HG03571 (cell line): ENCODE data around the gene INF2.
"Not testable (repeated sequence)": the region's sequence is repeated elsewhere in the genome, so short reads cannot be mapped to it uniquely, and the experiment has no call there.

Source experiments
- ATAC-seq: cut with Tn5 transposase; IDR thresholded peaks from one replicate; pipeline ENCODE4 v1.9.1; 2021; ENCODE audit not compliant: unreplicated experiment

INF2 gene

DNA sequence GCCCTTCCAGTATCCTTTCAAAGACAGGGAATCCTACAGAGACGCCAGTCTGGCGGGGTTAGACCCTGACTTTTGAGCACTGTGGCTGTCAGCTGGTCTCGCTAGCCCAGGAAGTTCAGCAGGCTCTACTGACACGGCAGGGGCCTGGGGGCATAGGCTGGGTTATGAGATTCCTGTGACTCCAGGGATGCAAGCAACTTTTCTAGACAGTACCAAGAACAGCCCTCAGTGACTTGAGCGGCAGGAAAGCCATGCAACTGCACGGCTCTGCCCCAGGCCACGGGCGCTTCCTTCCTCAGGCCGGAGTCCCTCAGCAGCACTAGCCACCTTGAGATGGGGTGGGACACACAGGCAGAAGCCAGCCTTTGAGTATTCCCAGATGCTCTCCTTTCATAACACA is 58.5 kb downstream of the INF2 start:
- ATAC-seq, result no peak

DNA sequence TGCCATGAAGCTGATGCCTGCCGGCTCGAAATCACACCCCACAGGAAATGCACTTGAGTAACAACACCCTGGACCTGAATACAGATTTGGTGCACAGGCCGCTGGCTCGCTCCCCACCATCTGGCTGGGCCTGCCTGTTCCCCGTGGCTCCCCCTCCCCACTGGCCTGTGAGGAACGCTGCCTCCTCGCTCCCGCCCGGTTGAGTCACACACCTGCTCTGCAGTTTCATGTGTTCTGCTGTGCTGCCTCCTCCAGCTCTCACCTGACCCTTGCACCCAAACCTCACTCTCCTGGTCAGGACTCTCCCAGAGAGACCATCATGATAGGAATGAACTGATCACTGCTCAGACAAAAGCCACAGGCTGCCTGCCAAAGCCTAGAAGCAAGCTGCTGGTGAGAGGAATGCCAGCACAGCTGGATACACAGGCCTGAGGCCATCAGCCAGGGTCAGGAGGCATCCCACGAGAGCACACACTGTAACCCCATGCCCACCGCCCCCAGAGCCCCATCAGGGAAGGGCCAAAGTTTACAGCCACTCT is 59.8 kb downstream of the INF2 start:
- no peak for ATAC-seq

DNA sequence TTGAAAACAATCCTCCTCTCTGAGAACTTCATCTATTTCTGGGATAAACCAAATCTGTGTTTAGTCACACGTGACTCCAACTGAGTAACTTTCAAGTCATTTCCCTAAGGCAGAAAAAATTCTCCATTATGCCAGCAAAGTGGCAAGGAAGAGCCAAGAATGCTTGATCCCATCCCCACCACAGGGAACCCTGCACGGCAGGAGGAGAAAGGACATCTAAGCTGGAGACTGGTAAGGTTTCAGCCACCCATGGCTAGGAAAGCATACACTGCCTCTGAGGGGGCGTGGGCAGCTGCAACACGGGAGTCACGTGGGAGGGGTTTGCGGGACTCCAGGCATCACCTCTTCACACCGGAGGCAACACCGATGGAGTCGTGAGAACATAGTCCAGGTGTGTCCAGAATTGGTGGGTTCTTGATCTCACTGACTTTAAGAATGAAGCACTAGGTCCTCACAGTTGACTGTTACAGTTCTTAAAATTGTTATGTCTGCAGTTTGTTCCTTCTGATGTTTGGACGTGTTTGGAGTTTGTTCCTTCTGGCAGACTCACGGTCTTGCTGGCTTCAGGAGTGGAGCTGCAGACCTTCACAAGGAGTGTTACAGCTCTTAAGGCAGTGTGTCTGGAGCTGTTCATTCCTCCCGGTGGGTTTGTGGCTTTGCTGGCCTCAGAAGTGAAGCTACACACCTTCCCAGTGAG is 60.8 kb downstream of the INF2 start:
- no peak for ATAC-seq

DNA sequence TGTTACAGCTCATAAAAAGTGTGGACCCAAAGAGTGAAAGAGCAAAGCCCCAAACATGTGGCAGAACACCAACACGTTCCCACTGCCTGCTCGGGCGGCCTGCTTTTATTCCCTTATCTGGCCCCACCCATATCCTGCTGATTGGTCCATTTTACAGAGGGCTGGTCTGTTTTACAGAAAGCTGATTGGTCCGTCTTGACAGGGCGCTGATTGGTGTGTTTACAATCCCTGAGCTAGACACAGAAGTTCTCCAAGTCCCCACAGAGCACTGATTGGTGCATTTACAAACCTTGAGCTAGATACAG is 61.3 kb downstream of the INF2 start:
- not testable (repeated sequence) for ATAC-seq

DNA sequence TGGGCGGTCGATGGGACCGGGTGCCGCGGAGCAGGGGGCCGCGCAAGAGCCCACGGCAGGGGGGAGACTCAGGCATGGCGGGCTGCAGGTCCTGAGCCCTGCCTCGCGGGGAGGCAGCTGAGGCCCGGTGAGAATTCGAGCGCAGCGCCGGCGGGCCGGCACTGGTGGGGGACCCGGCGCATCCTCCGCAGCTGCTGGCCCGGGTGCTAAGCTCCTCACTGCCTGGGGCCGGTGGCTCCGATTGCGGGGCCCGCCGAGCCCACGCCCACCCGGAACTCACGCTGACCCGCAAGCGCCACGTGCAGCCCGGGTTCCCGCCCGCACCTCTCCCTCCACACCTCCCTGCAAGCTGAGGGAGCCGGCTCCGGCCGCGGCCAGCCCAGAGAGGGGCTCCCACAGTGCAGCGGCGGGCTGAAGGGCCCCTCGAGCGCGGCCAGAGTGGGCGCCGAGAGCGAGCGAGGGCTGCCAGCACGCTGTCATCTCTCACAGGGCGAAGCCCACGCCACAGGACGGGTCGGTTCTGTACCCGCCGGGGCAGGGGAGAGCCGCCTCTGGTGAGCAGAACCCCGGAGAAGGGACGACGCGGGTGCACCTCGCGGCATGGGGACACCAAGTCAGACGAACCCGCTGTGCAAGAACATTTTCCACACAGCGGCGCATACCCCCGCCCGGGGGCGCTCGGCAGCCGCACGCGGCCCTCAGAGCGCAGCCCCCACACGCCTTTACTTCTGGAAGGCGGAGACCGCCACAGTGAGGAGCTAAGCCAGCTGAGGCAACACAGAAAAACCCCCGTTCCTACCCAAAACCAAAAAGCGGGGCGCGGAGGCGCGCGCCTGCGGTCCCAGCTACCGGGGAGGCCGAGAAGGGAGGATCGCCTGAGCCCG is 62.4 kb downstream of the INF2 start:
- no peak for ATAC-seq

DNA sequence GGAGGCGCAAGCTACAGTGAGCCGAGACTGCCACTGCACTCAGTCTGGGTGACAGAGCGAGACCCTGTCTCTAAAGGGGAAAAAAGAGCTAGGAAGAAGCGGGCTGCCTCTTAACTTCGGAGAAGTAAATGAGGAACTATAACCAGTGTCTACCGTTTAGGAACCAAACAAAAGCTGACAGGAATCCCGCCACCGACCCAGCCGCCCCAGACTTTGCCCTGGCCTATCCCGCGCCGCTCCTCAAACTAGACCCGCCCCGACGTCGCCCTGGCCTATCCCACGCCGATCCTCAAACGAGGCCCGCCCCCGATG is 63.0 kb downstream of the INF2 start:
- no peak for ATAC-seq

DNA sequence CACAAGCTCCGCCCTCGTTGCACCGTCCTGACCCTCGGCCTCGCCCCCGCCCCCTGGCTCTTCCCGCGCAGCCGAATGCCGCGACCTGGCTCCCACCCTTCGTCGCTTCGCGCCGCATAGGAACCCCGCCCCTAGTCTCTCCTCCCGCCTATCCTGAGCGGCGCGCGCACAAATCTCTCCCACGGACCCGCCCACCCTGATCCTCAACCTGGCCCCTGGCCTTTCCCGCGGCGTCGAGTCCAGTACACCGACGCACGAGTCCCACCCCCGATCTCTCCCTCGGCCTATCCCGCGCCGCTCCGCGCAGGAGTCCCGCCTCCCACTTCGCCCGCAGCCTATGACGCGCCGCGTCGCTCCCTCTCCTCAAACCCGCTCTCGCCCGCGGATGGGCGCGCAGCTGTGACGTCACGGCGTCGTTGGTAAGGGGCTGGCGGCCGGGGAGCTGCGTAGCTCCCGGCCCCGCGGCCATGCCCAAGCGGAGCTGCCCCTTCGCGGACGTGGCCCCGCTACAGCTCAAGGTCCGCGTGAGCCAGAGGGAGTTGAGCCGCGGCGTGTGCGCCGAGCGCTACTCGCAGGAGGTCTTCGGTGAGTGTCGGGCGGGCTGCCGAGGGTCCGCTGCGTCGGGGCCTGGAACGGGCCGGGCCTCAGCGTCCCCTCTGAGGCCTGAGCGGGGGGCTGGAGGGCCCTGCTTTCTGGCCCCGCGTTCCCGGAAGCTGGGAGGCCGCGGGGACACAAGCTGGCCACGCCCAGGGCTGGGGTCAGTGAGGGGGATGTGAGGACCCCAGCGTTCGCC is 63.5 kb downstream of the INF2 start, which contains the start of gene SIVA1:
Gene SIVA1 (plus strand): TSS at position 413 of the 793 bp plus-strand sequence. CDS start 55 bp downstream, at position 468.
- ATAC-seq, result peak; percentile 81

DNA sequence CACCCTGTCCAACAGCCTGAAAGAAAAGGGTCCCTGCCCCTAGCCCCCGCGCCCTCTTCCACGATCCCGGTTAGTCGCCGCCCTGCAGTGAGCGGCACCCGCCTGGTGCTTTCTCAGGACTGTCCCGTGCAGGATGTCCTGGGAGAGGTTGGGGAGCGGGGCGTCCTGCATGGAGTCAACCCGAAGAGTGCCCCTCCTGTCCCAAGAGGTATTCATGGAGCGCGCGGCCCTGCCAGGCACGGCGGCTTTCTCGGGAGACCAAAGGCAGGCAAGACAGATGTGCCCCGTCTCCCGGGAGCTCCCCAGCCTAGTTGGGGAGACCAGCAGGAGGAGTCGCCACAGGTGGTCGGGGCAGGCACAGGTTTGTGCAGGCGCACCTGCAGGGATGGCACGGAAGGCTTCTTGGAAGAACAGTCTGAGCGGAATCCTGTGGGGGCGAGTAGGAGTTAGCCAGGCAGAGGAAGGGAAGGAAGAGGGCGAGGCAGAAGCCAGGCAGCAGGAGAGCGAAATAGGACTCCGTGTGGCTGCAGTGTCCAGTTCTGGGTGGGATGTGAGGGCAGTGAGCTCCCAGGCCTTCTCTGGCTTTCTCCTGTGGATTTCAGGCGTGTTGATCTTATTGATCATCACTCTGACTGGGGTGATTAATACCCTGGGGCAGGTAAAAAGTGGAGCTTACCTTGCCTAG is 64.3 kb downstream of the INF2 start:
- no peak for ATAC-seq

DNA sequence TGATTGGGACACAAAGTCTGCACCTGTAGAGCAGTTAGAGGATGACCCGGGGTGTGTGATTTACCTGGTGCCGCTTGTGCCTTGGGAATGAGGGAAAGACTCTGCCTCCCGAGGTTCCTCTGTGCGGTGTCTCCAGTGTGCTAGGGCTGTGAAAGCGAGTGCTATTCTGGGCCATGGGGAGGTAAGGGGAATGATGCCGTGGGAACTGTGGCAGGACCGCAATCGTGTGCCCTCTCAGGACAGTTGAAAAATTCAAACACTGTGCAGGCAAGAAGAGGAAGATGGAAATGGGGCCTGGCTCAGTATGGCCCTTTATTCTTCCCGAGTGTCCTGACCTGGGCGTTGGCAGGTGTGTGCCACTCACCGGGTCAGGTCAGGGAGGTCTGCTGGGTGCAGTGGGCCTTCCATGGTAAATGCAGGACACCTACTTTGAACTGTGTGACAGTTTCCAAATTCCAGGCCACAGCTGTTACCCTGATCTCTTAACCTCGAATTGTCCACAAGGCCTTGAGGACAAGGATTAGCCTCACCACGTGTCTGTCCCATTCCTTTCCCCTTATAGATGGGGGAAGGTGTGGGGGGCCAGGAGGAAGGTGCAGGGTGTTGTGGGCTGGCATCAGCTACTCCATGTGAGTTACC is 64.9 kb downstream of the INF2 start:
- no peak for ATAC-seq

DNA sequence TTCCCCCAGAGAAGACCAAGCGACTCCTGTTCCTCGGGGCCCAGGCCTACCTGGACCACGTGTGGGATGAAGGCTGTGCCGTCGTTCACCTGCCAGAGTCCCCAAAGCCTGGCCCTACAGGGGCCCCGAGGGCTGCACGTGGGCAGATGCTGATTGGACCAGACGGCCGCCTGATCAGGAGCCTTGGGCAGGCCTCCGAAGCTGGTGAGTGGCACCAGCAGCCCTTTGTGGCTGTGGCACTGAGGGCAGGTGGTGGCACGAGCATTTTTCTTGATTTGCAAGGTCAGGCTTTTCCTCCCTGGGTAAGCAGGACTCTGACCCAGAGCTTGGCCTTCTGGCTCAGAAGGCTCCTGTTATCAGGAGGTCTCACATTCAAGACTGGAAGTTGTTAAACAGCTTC is 66.2 kb downstream of the INF2 start:
- no peak for ATAC-seq

DNA sequence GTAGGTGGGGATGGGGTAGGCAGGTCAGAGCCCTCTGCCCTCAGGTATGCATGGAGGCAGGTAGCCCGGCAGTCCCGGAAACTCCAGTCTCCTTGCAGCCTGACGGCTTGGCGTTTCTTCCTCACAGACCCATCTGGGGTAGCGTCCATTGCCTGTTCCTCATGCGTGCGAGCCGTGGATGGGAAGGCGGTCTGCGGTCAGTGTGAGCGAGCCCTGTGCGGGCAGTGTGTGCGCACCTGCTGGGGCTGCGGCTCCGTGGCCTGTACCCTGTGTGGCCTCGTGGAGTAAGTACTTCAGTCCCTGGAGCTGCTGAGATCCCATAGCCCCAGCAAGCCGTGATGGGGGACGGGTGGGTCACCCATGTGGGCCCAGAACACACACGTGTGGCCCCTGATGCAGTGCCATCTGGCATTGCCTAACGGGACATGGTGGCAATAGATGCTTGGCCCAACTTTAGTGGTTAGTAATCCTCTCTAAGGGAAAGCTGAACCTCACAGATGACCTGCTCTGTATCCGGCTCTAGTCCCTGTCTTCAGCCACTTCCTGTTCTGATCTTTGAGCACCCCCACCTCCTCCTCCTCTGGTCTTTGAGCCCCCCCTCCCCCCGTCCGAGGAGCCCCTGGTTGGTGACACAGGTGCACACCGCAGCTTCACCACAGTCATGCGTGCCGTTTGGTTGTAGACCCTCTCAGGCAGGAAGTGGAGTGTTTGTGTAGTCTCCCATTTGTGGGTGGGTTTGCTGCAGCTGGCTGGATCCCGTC is 67.2 kb downstream of the INF2 start:
- ATAC-seq, result no peak

DNA sequence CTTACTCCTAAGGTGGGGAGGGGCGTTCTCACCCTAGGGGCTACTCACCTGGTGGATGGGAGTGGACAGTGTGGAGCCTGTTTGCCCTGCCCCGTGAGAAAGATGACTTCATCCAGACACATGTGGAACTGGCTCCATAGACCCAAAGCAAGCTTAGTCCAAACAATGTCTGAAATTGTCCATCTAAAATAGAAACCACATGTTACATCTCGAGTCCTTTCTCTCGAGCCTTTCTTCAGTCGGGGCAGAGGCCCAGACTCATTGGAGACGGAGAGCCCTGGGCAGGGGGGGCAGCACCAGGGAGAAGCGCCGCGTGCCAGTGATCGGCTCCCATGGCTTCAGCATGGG is 67.8 kb downstream of the INF2 start:
- ATAC-seq, result no peak

DNA sequence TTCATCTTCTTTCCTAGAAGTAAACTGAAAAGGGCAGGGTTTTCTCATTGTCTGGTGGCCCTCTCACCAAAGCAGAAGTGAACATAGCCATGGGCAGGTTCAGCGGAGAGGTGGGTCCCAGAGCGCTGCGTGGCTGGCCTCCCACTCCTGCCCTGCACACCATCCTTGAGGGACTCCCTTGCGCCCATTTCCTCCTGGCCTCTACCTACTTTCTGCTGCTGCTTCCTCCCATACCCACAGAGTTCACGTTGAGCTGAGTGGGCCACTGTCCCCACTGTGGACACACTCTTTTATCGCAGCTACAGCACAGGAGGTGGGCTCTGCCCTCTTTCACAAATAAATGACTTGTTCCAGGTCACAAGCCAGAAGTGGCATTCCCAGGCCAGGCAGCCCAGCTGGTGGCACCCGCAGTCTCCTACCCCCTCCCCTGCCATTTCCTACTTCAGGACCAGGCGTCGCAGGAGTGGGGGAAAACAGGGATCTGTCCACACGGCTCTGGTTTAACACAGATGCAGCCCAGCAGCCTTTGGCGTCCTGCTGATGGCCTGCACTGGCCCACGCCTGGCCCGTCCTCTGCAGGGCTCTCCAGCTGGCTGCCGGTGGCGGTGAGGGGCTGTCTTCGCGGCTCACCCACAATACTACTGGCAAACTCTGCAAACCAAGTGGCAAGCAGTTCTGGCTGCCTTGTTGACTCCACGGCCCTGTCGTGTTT is 68.4 kb downstream of the INF2 start:
- no peak for ATAC-seq

DNA sequence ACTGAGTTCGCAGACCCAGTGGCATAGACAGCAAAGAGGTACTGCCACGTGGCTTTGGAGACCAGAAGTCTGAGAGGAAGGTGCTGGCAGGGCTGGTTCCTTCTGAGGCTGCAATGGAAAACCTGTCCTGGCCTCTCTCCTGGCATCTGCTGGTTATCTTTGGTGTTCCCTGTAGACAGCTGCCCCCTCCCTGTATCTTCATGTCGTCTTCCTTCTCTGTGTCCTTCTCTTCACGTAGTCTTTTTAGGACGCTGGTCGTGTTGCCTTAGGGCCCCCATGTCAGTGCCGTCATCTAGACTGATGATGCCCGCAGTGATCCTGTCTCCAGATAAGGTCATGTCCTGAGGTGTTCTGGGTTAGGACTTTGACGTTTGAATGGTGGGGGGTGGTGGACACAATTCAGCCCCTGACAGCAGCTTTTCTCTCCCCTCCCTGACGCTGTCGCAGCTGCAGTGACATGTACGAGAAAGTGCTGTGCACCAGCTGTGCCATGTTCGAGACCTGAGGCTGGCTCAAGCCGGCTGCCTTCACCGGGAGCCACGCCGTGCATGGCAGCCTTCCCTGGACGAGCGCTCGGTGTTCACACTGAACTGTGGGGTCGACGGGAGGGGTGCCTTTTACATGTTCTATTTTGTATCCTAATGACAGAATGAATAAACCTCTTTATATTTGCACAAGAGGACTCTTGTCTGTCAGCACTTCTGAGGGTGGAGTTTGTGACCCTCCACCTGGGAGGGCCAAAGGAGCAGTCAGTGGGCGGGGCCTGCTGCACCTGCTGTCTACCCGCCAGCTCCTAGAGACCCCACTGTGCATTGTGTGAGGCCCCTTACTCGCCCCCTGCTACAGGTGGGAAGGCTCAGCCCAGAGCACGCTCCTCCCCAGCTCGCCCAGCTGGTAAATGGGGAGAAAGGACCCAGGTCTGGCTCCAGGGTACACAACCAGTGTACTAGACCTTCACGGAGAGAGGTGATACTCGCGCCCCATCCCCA is 69.9 kb downstream of the INF2 start:
- ATAC-seq, result no peak

DNA sequence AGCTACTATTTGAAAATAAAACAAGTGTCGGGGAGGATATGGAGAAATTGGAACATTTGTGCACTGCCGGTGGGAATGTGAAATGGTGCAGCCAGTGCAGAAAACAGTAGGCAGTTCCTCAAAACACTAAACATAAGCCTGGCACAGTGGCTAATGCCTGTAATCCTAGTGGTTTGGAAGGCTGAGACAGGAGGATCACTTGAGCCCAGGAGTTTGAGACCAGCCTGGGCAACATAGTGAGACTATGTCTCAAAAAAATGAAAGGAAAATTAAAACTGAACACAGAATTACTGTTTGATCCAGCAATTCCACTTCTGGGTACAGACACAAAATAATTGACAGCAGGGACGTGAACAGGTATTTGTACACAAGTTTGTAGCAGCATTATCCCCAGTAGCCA is 76.1 kb downstream of the INF2 start:
- no peak for ATAC-seq

DNA sequence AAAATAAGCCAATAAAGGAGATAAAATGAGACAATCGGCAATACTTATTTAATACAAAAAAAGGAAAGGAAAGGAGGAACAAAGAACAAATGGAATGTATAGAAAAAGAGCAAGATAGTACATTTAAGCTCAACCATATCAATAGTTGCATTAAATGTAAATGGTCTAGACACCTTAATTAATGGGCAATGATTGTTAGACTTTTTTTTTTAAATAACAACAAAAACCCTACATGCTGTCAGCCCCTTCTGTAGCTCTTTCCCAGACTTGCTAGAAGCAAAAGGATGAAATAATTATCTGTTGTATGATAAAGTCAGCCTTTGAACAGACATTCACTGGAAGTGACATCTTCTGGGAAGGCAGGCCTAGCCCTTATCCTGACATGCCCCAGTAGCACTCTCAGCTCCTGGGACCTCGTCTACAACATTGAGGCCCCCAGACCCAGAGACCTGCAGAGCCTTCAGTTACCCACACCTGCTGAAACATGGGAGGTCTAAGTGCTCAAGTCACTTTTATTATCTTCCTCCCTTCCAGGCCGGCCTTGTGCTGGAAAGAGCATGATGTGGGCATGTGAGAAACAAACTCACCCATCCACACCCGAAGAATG is 76.9 kb downstream of the INF2 start:
- no peak for ATAC-seq

DNA sequence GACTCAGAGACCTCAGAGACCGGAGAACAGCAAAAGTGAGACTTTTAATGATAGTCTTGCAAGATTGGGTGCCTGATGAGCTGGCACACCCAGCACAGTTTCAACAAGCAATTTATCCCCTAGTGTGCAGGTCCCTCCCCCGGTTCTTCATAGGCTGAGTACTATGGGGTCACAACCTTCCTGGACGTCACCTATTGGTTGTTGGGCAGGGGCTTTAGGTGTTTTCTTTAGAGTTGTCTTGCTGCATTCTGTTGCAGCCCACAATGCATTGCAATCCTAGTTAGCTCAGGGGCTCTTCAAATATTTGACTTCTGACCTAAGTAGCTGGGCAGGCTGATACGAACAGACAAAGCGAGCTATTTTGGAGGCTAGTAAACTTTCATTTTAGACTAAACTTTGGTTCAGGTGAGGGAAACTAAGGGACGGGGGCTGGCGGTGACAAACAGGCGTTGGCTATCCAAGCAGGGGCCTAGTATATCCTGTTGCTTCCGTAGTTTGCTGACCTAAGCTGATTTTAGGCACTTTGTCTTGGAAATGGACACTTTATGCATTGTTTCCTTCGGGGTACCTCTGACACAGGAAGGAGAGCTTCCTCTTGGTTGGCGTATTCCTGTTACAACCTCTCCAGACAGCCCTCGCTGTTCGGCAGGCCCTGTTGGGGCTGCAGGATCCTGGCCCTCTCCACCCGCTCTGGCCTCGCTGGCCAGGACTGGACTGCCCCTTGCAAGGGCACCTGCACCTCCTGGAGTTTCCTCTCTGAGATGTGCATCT is 77.6 kb downstream of the INF2 start:
- ATAC-seq, result no peak
